Measurements from ENCODE around the gene STAT4. TPM values are rescaled to one million over a fixed set of nuclear protein-coding genes. Genes with fewer than 3 reads are reported as not detected.

The STAT4 gene
- total and polyA plus RNA-seq, 4 donors = 0.85 to 7.9 (median 3.2) TPM

GRCh38 chr2:191199929-191200512 lies 49.2 kb upstream of the STAT4 start:
- H3K9ac ChIP-seq (ENCODE audit: low read depth in 1 of 2, low read length in 2 of 2) = no peak overlapping the region
- TF ChIP-seq CTCF (IDR thresholded peaks at IDR 0.05; ENCODE audit: low read depth, low read length, missing input control) = no peak
- no peak for TF ChIP-seq TAF1 (conservative IDR thresholded peaks at IDR 0.05)
- no peak for TF ChIP-seq SP1 (IDR thresholded peaks at IDR 0.05)
- TF ChIP-seq JUND (IDR thresholded peaks at IDR 0.05) = no peak
- 90% methylated on average over 6 of the region's 6 CpGs for WGBS
- no peaks in the 10 kb centered on the region for H3K27me3 ChIP-seq (ENCODE audit: control insufficient read depth in 4 of 4, insufficient read depth in 4 of 4, low read length in 3 of 4)
- peaks cover 0 to 2% (median 0%) of the 10 kb centered on the region in 4 donors for H3K4me1 ChIP-seq (ENCODE audit: control insufficient read depth in 4 of 4, insufficient read depth in 4 of 4, low read length in 3 of 4)
- H3K4me3 ChIP-seq (ENCODE audit: low read depth in 1 of 3, low read length in 3 of 3) = no peak overlapping the region
- H3K36me3 ChIP-seq (ENCODE audit: control insufficient read depth in 4 of 4, insufficient read depth in 3 of 4, low read depth in 1 of 4, low read length in 3 of 4) = no peaks in the 10 kb centered on the region
- H3K27ac ChIP-seq (ENCODE audit: low read depth in 1 of 2, low read length in 2 of 2) = no peak overlapping the region
- no peak for DNase-seq (ENCODE audit: low spot score)
- H3K9me3 ChIP-seq (ENCODE audit: control insufficient read depth in 4 of 4, low read length in 3 of 4) = no peaks in the 10 kb centered on the region

- Histone ChIP-seq H3K9me3 (ENCODE audit: control insufficient read depth in 4 of 4, low read length in 3 of 4) (no peaks in the 10 kb centered on the region), H3K9ac (ENCODE audit: low read depth in 1 of 2, low read length in 2 of 2) (no peak overlapping the region), H3K27me3 (ENCODE audit: control insufficient read depth in 4 of 4, insufficient read depth in 4 of 4, low read length in 3 of 4) (no peaks in the 10 kb centered on the region), H3K27ac (ENCODE audit: low read depth in 1 of 2, low read length in 2 of 2) (no peak overlapping the region), H3K4me3 (ENCODE audit: low read depth in 1 of 3, low read length in 3 of 3) (no peak overlapping the region), H3K4me1 (ENCODE audit: control insufficient read depth in 4 of 4, insufficient read depth in 4 of 4, low read length in 3 of 4) (no peaks in the 10 kb centered on the region), H3K36me3 (ENCODE audit: control insufficient read depth in 4 of 4, insufficient read depth in 3 of 4, low read depth in 1 of 4, low read length in 3 of 4) (no peaks in the 10 kb centered on the region)
- WGBS = 97% methylated on average over 4 of the region's 4 CpGs
- TF ChIP-seq RAD21 (IDR thresholded peaks at IDR 0.05) (no peak), TAF1 (conservative IDR thresholded peaks at IDR 0.05) (no peak), ZBTB33 (IDR thresholded peaks at IDR 0.05) (no peak), YY1 (IDR thresholded peaks at IDR 0.05) (no peak), EGR1 (IDR thresholded peaks at IDR 0.05; ENCODE audit: low read depth in 2 of 2) (no peak), HNF4G (IDR thresholded peaks at IDR 0.05) (no peak), NR2F2 (IDR thresholded peaks at IDR 0.05) (no peak), HNF4A (conservative IDR thresholded peaks at IDR 0.05) (no peak), SP1 (IDR thresholded peaks at IDR 0.05) (no peak), GABPA (IDR thresholded peaks at IDR 0.05 in 1 of 2, conservative IDR thresholded peaks at IDR 0.05 in 1 of 2) (no peak), CTCF (IDR thresholded peaks at IDR 0.05; ENCODE audit: low read depth, low read length, missing input control) (no peak), MAX (IDR thresholded peaks at IDR 0.05) (no peak), FOXA1 (IDR thresholded peaks at IDR 0.05) (no peak), REST (IDR thresholded peaks at IDR 0.05) (no peak), ATF3 (IDR thresholded peaks at IDR 0.05) (no peak), RXRA (IDR thresholded peaks at IDR 0.05) (no peak), FOXA2 (IDR thresholded peaks at IDR 0.05) (no peak), JUND (IDR thresholded peaks at IDR 0.05) (no peak)
- DNase-seq (ENCODE audit: low spot score) = no peak
These were observed 47.5 kb upstream of the STAT4 start for GRCh38 chr2:191198271-191198670.

Measured in liver (tissue), 9 donors.